ENCODE measurements around the gene ATPAF2.

Gene ATPAF2

GRCh38 chr17:17970699-17971430 is 68.1 kb downstream of the ATPAF2 start:
- no peak for DNase-seq (ENCODE audit: low spot score)
- no peak for TF ChIP-seq CTCF (IDR thresholded peaks at IDR 0.05; ENCODE audit: extremely low read depth, insufficient read depth, missing control alignments)
- in situ Hi-C loops (cut with MboI; ENCODE audit: low pct_unique_long_range_greater_than_20kb, low sequenced_read_pairs, unreplicated experiment) = no loop called here
